Measurements from ENCODE around the gene NACC2. TPM values are rescaled to one million over a fixed set of nuclear protein-coding genes. Genes with fewer than 3 reads are reported as not detected.

Gene NACC2
- total RNA-seq, 1 donor from 2014 or later, result 1.6 TPM

GRCh38 chr9:136048560-136049411 is 46.3 kb downstream of the NACC2 start:
- POLR2A ChIA-PET, result no interaction called here
- H3K4me3 Mint-ChIP-seq, result no peak overlapping the region
- no peaks in the 10 kb centered on the region for H3K36me3 Mint-ChIP-seq (ENCODE audit: low read depth)

DNA sequence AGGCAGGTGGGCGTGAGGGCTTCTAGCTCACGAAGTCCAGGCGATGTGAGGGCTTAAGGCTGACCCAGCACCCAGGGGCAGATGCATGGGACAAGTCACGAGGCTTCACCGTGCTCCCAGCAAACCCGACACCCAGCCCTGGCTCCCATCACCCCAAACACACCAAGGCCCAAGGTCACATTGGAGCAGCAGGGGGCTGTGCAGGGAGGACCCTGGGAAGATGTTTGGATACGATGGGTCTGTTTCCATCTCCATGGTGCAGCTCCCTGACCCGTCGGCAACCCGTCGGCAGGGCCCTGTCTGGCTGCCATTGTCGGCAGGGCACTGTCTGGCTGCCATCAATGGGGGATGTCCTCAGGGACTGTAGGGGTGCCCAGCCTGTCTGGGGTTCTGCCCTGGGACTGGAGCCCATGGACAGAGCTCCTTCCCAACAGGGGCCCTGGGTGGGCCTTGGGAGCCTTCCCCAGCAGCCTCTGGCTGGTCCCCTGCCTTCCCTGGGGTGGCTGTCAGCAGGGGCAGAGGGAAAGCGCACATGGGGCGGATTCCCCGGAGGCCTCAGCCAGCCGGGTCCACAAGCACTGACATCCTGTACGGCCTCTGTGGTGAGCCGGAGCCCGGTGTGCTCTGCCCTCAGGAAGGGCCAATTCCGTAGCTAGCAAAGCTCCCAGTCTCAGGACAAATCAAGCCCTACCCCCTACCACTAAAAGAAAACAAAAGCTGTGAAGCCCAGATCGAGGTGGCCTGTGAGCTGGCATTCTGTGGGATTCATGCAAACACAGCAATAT is 47.1 kb downstream of the NACC2 start:
- Mint-ChIP-seq H3K4me3 (no peak overlapping the region), H3K27ac (no peak overlapping the region), H3K36me3 (ENCODE audit: low read depth) (no peaks in the 10 kb centered on the region), H3K27me3 (peaks cover 4% of the 10 kb centered on the region), H3K4me1 (peaks cover 8% of the 10 kb centered on the region), H3K9me3 (no peaks in the 10 kb centered on the region)
- TF ChIP-seq, protein P1, sequence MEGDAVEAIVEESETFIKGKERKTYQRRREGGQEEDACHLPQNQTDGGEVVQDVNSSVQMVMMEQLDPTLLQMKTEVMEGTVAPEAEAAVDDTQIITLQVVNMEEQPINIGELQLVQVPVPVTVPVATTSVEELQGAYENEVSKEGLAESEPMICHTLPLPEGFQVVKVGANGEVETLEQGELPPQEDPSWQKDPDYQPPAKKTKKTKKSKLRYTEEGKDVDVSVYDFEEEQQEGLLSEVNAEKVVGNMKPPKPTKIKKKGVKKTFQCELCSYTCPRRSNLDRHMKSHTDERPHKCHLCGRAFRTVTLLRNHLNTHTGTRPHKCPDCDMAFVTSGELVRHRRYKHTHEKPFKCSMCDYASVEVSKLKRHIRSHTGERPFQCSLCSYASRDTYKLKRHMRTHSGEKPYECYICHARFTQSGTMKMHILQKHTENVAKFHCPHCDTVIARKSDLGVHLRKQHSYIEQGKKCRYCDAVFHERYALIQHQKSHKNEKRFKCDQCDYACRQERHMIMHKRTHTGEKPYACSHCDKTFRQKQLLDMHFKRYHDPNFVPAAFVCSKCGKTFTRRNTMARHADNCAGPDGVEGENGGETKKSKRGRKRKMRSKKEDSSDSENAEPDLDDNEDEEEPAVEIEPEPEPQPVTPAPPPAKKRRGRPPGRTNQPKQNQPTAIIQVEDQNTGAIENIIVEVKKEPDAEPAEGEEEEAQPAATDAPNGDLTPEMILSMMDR (IDR thresholded peaks at IDR 0.05), result no peak
- CTCF ChIA-PET, result no interaction called here
- POLR2A ChIA-PET, result no interaction called here
- DNase-seq, result no peak
- intact Hi-C loops (cut with micrococcal nuclease), result no loop called here
- ATAC-seq (ENCODE audit: low read depth), result no peak

More at GRCh38 chr9:136048560-136049411, 46.3 kb downstream of the NACC2 start:
- TF ChIP-seq, protein P1 (IDR thresholded peaks at IDR 0.05), result no peak
- H3K27me3 Mint-ChIP-seq, result peaks cover 8% of the 10 kb centered on the region
- intact Hi-C loops (cut with micrococcal nuclease), result no loop called here
- no peak overlapping the region for H3K27ac Mint-ChIP-seq
- ATAC-seq (ENCODE audit: low read depth) (no peak), DNase-seq (no peak)
- CTCF ChIA-PET, result no interaction called here
- H3K9me3 Mint-ChIP-seq, result no peaks in the 10 kb centered on the region
- peaks cover 8% of the 10 kb centered on the region for H3K4me1 Mint-ChIP-seq

DNA sequence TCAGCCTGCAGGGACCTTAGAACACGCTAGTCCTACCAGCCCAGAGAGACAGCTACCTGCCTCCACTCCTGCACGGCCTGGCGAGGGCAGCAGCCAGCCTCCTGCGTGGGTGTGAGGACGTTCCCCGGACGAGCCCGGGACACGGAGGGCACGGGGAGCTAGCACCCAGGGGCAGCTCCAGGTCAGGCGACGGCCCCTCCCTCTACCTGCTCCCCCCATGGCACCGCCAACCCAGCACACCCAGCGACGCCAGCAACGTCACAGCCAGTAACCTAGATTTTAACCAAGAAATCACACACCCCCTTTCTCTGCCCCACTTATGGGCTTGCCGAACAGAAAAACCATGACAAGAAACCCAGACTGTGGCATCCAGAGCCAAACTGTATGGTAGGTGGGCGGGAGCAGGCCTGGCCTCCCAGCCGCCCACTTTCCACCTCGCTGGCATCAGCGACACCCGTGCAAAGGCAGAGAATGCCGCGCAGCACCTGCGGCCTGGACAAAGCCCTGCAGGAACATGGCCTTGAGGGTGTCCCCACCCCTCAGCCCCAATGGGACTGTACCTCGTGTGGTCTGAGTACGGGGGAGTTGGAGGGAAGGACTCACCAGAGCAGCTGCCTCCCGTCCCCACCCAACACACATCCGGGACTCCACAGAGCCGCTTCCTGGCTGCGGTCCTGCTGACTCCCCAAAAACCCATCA is 47.9 kb downstream of the NACC2 start:
- ChIA-PET POLR2A (no interaction called here), CTCF (no interaction called here)
- H3K27ac Mint-ChIP-seq, result no peak overlapping the region
- H3K4me1 Mint-ChIP-seq, result peaks cover 7% of the 10 kb centered on the region
- H3K9me3 Mint-ChIP-seq, result no peaks in the 10 kb centered on the region
- TF ChIP-seq, protein P1 (IDR thresholded peaks at IDR 0.05), result no peak
- no peak overlapping the region for H3K4me3 Mint-ChIP-seq
- DNase-seq (no peak), ATAC-seq (ENCODE audit: low read depth) (no peak)
- peaks cover 4% of the 10 kb centered on the region for H3K27me3 Mint-ChIP-seq
- intact Hi-C loops (cut with micrococcal nuclease), result no loop called here
- no peaks in the 10 kb centered on the region for H3K36me3 Mint-ChIP-seq (ENCODE audit: low read depth)

GRCh38 chr9:136046554-136046920 is 48.6 kb downstream of the NACC2 start:
- Mint-ChIP-seq H3K27ac (no peak overlapping the region), H3K9me3 (no peaks in the 10 kb centered on the region), H3K4me3 (no peak overlapping the region), H3K4me1 (peaks cover 3% of the 10 kb centered on the region), H3K27me3 (no peaks in the 10 kb centered on the region), H3K36me3 (ENCODE audit: low read depth) (no peaks in the 10 kb centered on the region)
- intact Hi-C loops (cut with micrococcal nuclease), result no loop called here
- ChIA-PET CTCF (no interaction called here), POLR2A (no interaction called here)
- ATAC-seq (ENCODE audit: low read depth) (no peak), DNase-seq (no peak)
- TF ChIP-seq, protein P1 (IDR thresholded peaks at IDR 0.05), result no peak
